Upper lobe of left lung (tissue), 4 donors: ENCODE data around the gene MAST4.

Experiments
- EP300 ChIP-seq, 4 donors: sonication (generic); formaldehyde crosslinking; IDR thresholded peaks; one replicate each; pipeline ENCODE4 v1.5.1; 2017; ENCODE audit warnings: antibody characterized with exemption in 4 of 4, control low read depth in 2 of 4
- TF ChIP-seq, protein P1 (sequence below), 6 experiments: fragments of 450-650 bp in 4 of 6; fragments of 200-600 bp in 2 of 6; sonication (generic) in 2 of 6; IDR thresholded peaks; one replicate each; pipeline ENCODE4 v1.5.1; 2016 to 2019; ENCODE audit warnings: antibody characterized with exemption in 6 of 6

DNA sequence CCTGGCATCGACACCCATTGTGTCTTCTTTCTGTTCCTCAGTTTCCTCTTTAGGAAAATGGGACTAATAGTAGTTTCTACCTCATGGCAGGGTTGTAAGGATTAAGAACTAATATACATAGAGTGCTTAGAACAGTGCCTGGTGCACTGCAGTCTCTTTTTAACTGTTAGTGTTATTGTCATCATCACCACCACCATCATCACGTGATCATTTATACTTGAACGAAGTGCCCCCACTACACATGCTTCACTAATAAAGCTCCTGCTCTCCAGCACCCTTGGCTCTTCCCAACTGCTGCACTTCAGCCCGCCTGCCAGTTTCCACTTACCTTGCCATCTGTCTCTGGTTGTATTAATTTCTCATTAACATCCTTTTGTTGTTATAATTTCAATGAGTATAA, 35.8 kb upstream of the MAST4 start:
- TF ChIP-seq, protein P1, sequence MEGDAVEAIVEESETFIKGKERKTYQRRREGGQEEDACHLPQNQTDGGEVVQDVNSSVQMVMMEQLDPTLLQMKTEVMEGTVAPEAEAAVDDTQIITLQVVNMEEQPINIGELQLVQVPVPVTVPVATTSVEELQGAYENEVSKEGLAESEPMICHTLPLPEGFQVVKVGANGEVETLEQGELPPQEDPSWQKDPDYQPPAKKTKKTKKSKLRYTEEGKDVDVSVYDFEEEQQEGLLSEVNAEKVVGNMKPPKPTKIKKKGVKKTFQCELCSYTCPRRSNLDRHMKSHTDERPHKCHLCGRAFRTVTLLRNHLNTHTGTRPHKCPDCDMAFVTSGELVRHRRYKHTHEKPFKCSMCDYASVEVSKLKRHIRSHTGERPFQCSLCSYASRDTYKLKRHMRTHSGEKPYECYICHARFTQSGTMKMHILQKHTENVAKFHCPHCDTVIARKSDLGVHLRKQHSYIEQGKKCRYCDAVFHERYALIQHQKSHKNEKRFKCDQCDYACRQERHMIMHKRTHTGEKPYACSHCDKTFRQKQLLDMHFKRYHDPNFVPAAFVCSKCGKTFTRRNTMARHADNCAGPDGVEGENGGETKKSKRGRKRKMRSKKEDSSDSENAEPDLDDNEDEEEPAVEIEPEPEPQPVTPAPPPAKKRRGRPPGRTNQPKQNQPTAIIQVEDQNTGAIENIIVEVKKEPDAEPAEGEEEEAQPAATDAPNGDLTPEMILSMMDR (IDR thresholded peaks at IDR 0.05) = no peak
- TF ChIP-seq EP300 (IDR thresholded peaks at IDR 0.05) = no peak
